K562 (cell line): ENCODE measurements around the gene KLHL18. TPM values are rescaled to one million over a fixed set of nuclear protein-coding genes. Genes with fewer than 3 reads are reported as not detected.

Source experiments
- ARHGAP35 ChIP-seq: fragments of 450-650 bp; IDR thresholded peaks from 2 replicates; pipeline ENCODE4 v1.6.1; 2018; ENCODE audit not compliant: partially characterized antibody
- DNMT1 ChIP-seq: fragments of 450-650 bp; IDR thresholded peaks from 2 replicates; pipeline ENCODE4 v1.6.1; 2016; ENCODE audit warnings: antibody characterized with exemption, mild to moderate bottlenecking
- GATAD2B ChIP-seq: fragments of 450-650 bp; IDR thresholded peaks from 2 replicates; pipeline ENCODE4 v1.6.1; 2017; ENCODE audit warnings: mild to moderate bottlenecking, borderline replicate concordance
- HLTF ChIP-seq: fragments of 450-650 bp; IDR thresholded peaks from 2 replicates; pipeline ENCODE4 v1.6.1; 2016
- KDM2B ChIP-seq: fragments of 250-450 bp; sonication (Bioruptor Pico); IDR thresholded peaks from 2 replicates; pipeline ENCODE4 v1.8.0; 2021; ENCODE audit warnings: mild to moderate bottlenecking, moderate library complexity
- MTA1 ChIP-seq: fragments of 450-650 bp; IDR thresholded peaks from 2 replicates; pipeline ENCODE4 v1.6.1; 2017; ENCODE audit warnings: borderline replicate concordance
- MXI1 ChIP-seq: IDR thresholded peaks from 2 replicates; pipeline ENCODE4 v1.6.1; 2011; ENCODE audit warnings: low read depth, mild to moderate bottlenecking, improper control_type of control experiment, low read length
- NFIX ChIP-seq: fragments of 250-450 bp; sonication (Bioruptor Pico); IDR thresholded peaks from 2 replicates; pipeline ENCODE4 v1.4.0; 2020; ENCODE audit warnings: low read depth, mild to moderate bottlenecking, moderate library complexity
- PHF20 ChIP-seq: fragments of 450-650 bp; IDR thresholded peaks from 2 replicates; pipeline ENCODE4 v1.6.1; 2018; ENCODE audit not compliant: partially characterized antibody
- POLR2AphosphoS2 ChIP-seq: IDR thresholded peaks from 2 replicates; pipeline ENCODE4 v1.6.1; 2012; ENCODE audit warnings: low read length, improper control_type of control experiment
- RBM34 ChIP-seq: fragments of 200-400 bp; formaldehyde crosslinking; IDR thresholded peaks from 2 replicates; pipeline ENCODE4 v1.6.1; 2018; ENCODE audit warnings: low read length, borderline replicate concordance; ENCODE audit not compliant: insufficient read depth
- SMAD2 ChIP-seq: fragments of 150-350 bp; IDR thresholded peaks from 2 replicates; pipeline ENCODE4 v1.6.1; 2014; ENCODE audit warnings: low read depth, mild to moderate bottlenecking, low read length
- SMAD3 ChIP-seq: fragments of 450-650 bp; formaldehyde crosslinking; conservative IDR thresholded peaks from 2 replicates; pipeline ENCODE4 v1.4.0; 2020; ENCODE audit warnings: mild to moderate bottlenecking
- THRA ChIP-seq: fragments of 450-650 bp; IDR thresholded peaks from 2 replicates; pipeline ENCODE4 v1.6.1; 2017; ENCODE audit warnings: mild to moderate bottlenecking, moderate library complexity
- THRB ChIP-seq: fragments of 450-650 bp; formaldehyde crosslinking; conservative IDR thresholded peaks from 2 replicates; pipeline ENCODE4 v1.4.0; 2022; ENCODE audit warnings: mild to moderate bottlenecking, missing genetic modification characterization
- TSC22D4 ChIP-seq: fragments of 450-650 bp; IDR thresholded peaks from 2 replicates; pipeline ENCODE4 v1.6.1; 2016; ENCODE audit warnings: missing genetic modification characterization, missing biosample characterization, control low read depth
- YBX1 ChIP-seq: fragments of 450-650 bp; IDR thresholded peaks from 2 replicates; pipeline ENCODE4 v1.7.1; 2016; ENCODE audit warnings: mild to moderate bottlenecking
- ZNF121 ChIP-seq: sonication (generic); formaldehyde crosslinking; conservative IDR thresholded peaks from 2 replicates; pipeline ENCODE4 v1.8.0; 2022; ENCODE audit warnings: missing genetic modification reagents
- ZNF347 ChIP-seq: fragments of 450-650 bp; formaldehyde crosslinking; IDR thresholded peaks from 2 replicates; pipeline ENCODE4 v1.4.0; 2020; ENCODE audit warnings: low read depth, mild to moderate bottlenecking, moderate library complexity
- ZNF589 ChIP-seq: fragments of 200-800 bp; sonication (Bioruptor generic); IDR thresholded peaks from 2 replicates; pipeline ENCODE4 v1.6.1; 2016; ENCODE audit warnings: low read depth, missing genetic modification characterization, missing compliant biosample characterization
- ZZZ3 ChIP-seq: fragments of 450-650 bp; IDR thresholded peaks from 2 replicates; pipeline ENCODE4 v1.6.1; 2016; ENCODE audit warnings: antibody characterized with exemption, mild to moderate bottlenecking, moderate library complexity
- polyA plus RNA-seq, 8 experiments: library from polyadenylated mRNA; depleted of rRNA in 4 of 8; stranded (reverse) in 5 of 8; unstranded in 3 of 8; fragments of >200 nt; fragmentation: Nextera tagmentation in 2 of 8; fragmentation: Illumina TruSeq in 1 of 8; extraction: Ambion mirVana in 2 of 8; extraction: Trizol in 1 of 8; gene quantifications; 2 replicates each; pipeline versions ENCODE4 v1.2.1 to v1.2.3, GENCODE V29; 2011 to 2014; ENCODE audit warnings: inconsistent platforms in 1 of 8, missing spikeins in 1 of 8
- total RNA-seq, 7 experiments: library from RNA; depleted of rRNA in 6 of 7; stranded (reverse); fragments of >200 nt in 6 of 7; fragmentation: Illumina TruSeq in 2 of 7; extraction: Trizol in 2 of 7; gene quantifications; 2 replicates each; pipeline versions ENCODE4 v1.2.1 to v1.2.3, GENCODE V29; 2011 to 2021; ENCODE audit warnings: low replicate concordance in 1 of 7
- TF ChIP-seq, protein P1 (sequence below): fragments of 450-650 bp; formaldehyde crosslinking; IDR thresholded peaks from 2 replicates; pipeline ENCODE4 v1.4.0; 2020; ENCODE audit warnings: mild to moderate bottlenecking
- TF ChIP-seq, protein P2 (sequence below): fragments of 250-450 bp; sonication (Bioruptor Pico); IDR thresholded peaks from 2 replicates; pipeline ENCODE4 v1.8.0; 2021; ENCODE audit warnings: borderline replicate concordance, mild to moderate bottlenecking, moderate library complexity; ENCODE audit not compliant: poor library complexity, severe bottlenecking
- TF ChIP-seq, protein P3 (sequence below): fragments of 450-650 bp; IDR thresholded peaks from 2 replicates; pipeline ENCODE4 v1.6.1; 2017; ENCODE audit warnings: antibody characterized with exemption

The KLHL18 gene
- total and polyA plus RNA-seq, 9 of the 15 experiments (the other 6 are each of a cell fraction or from before 2014, with no cell fraction given) = 26.7 to 97.5 (median 48.7) TPM

- TF ChIP-seq, protein P1, sequence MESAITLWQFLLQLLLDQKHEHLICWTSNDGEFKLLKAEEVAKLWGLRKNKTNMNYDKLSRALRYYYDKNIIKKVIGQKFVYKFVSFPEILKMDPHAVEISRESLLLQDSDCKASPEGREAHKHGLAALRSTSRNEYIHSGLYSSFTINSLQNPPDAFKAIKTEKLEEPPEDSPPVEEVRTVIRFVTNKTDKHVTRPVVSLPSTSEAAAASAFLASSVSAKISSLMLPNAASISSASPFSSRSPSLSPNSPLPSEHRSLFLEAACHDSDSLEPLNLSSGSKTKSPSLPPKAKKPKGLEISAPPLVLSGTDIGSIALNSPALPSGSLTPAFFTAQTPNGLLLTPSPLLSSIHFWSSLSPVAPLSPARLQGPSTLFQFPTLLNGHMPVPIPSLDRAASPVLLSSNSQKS (CRISPR knock-in tag) = no peak
- TF ChIP-seq MXI1 (no peak), ZNF589 (CRISPR knock-in tag) (no peak), ZNF121 (CRISPR knock-in tag) (no peak), GATAD2B (no peak; the same call in 1 of the 2 replicates), DNMT1 (no peak), PHF20 (no peak), KDM2B (no peak), SMAD2 (no peak), ZZZ3 (no peak), YBX1 (no peak), TSC22D4 (tag) (no peak), HLTF (no peak), ZNF347 (no peak), SMAD3 (CRISPR knock-in tag) (no peak), ARHGAP35 (no peak), MTA1 (peak; percentile 53; the same call in 1 of the 2 replicates), NFIX (CRISPR knock-in tag) (peak; percentile 57; the same call in 1 of the 2 replicates), THRB (CRISPR knock-in tag) (no peak), THRA (no peak), POLR2AphosphoS2 (no peak), RBM34 (no peak)
- TF ChIP-seq, protein P2, sequence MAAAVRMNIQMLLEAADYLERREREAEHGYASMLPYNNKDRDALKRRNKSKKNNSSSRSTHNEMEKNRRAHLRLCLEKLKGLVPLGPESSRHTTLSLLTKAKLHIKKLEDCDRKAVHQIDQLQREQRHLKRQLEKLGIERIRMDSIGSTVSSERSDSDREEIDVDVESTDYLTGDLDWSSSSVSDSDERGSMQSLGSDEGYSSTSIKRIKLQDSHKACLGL (CRISPR knock-in tag) = no peak
- TF ChIP-seq, protein P3, sequence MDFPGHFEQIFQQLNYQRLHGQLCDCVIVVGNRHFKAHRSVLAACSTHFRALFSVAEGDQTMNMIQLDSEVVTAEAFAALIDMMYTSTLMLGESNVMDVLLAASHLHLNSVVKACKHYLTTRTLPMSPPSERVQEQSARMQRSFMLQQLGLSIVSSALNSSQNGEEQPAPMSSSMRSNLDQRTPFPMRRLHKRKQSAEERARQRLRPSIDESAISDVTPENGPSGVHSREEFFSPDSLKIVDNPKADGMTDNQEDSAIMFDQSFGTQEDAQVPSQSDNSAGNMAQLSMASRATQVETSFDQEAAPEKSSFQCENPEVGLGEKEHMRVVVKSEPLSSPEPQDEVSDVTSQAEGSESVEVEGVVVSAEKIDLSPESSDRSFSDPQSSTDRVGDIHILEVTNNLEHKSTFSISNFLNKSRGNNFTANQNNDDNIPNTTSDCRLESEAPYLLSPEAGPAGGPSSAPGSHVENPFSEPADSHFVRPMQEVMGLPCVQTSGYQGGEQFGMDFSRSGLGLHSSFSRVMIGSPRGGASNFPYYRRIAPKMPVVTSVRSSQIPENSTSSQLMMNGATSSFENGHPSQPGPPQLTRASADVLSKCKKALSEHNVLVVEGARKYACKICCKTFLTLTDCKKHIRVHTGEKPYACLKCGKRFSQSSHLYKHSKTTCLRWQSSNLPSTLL = no peak
These were observed 15.8 kb upstream of the KLHL18 start (continued) for GRCh38 chr3:47266709-47267489.
